ENCODE data around the gene CNTNAP2. TPM values are rescaled to one million over a fixed set of nuclear protein-coding genes. Genes with fewer than 3 reads are reported as not detected.

Gene CNTNAP2
- total and polyA plus RNA-seq, 2 of the 13 experiments (the other 11 are each of a cell fraction or from before 2014, with no cell fraction given), result 0.40 to 0.42 TPM

DNA sequence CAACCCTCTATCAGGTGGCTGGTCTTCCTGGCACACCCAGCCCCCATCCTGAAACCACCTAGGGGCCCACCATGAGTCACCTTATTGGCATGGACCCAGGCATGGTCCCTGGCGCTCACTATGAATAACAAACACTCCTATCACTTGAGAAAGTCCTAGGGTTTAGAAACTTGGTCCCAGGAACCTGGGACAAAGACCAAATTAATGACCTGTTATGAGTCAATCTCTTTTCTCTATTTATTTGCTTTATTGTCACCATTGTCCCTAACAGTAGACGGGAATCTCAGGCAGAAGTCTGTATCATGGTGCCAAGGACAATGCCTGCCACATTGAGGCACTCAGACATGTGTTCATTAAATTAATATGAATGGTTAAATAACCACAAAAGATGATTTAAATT lies 1874.3 kb downstream of the CNTNAP2 start:
- no peaks in the 10 kb centered on the region; the same call in 1 of the 2 replicates for H3K9me3 ChIP-seq (ENCODE audit: low read length)
- H3K36me3 ChIP-seq (replicated peaks in 1 of 2; ENCODE audit: control insufficient read depth in 1 of 2, insufficient read depth in 2 of 2, low read length in 2 of 2), result no peaks in the 10 kb centered on the region
- H3K4me3 ChIP-seq (replicated peaks in 1 of 3; ENCODE audit: insufficient read depth in 1 of 3, low read depth in 2 of 3, low read length in 3 of 3), result no peak overlapping the region
- no peaks in the 10 kb centered on the region for H3K4me1 ChIP-seq (ENCODE audit: insufficient read depth, low read length)
- no peak overlapping the region for H2AFZ ChIP-seq (ENCODE audit: low read length)
- TF ChIP-seq, protein P1, sequence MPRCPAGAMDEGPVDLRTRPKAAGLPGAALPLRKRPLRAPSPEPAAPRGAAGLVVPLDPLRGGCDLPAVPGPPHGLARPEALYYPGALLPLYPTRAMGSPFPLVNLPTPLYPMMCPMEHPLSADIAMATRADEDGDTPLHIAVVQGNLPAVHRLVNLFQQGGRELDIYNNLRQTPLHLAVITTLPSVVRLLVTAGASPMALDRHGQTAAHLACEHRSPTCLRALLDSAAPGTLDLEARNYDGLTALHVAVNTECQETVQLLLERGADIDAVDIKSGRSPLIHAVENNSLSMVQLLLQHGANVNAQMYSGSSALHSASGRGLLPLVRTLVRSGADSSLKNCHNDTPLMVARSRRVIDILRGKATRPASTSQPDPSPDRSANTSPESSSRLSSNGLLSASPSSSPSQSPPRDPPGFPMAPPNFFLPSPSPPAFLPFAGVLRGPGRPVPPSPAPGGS (CRISPR knock-in tag; IDR thresholded peaks at IDR 0.05), result no peak
- TF ChIP-seq ZNF660 (CRISPR knock-in tag; IDR thresholded peaks at IDR 0.05; ENCODE audit: borderline replicate concordance, low read depth) (no peak), SIN3B (IDR thresholded peaks at IDR 0.05; ENCODE audit: low read length) (no peak), SIX4 (CRISPR knock-in tag; IDR thresholded peaks at IDR 0.05) (no peak), SMAD9 (CRISPR knock-in tag; IDR thresholded peaks at IDR 0.05) (no peak), ZMYM4 (CRISPR knock-in tag; IDR thresholded peaks at IDR 0.05) (no peak), EED (CRISPR knock-in tag; IDR thresholded peaks at IDR 0.05) (no peak), ATRX (CRISPR knock-in tag; IDR thresholded peaks at IDR 0.05; ENCODE audit: borderline replicate concordance) (no peak), ZNF17 (CRISPR knock-in tag; IDR thresholded peaks at IDR 0.05) (no peak), RAD21 (CRISPR knock-in tag; IDR thresholded peaks at IDR 0.05) (no peak), CBX2 (IDR thresholded peaks at IDR 0.05; ENCODE audit: low read depth, low read length) (no peak), CBX2 (CRISPR knock-in tag; IDR thresholded peaks at IDR 0.05; ENCODE audit: low read depth) (no peak), CBX5 (CRISPR knock-in tag; IDR thresholded peaks at IDR 0.05; ENCODE audit: borderline replicate concordance) (no peak)
- TF ChIP-seq, protein P2, sequence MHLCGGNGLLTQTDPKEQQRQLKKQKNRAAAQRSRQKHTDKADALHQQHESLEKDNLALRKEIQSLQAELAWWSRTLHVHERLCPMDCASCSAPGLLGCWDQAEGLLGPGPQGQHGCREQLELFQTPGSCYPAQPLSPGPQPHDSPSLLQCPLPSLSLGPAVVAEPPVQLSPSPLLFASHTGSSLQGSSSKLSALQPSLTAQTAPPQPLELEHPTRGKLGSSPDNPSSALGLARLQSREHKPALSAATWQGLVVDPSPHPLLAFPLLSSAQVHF (CRISPR knock-in tag; IDR thresholded peaks at IDR 0.05), result no peak
- no peak overlapping the region for H3K9ac ChIP-seq (ENCODE audit: insufficient read depth, low read depth, low read length)
- BruUV-seq (replicated peaks), result no TSS peak
- in situ Hi-C loops (cut with HindIII; ENCODE audit: extremely low pct_ligation_motif_present, low pct_unique_long_range_greater_than_20kb) (no loop called here), intact Hi-C loops (cut with micrococcal nuclease; ENCODE audit: unreplicated experiment) (no loop called here)
- ChIA-PET CTCF (ENCODE audit: low intra/inter-chr PET ratio, low total read pairs) (no interaction called here), POLR2A (no interaction called here)
- FAIRE-seq, result no peak
- WGBS (ENCODE audit: low lambda C conversion rate), result 0% methylated on average over 2 of the region's 2 CpGs
- no peak for DNase-seq (ENCODE audit: low spot score)
- no peak overlapping the region for H3K27ac ChIP-seq (ENCODE audit: extremely low read length, insufficient read depth, low read length)
- no peak for ATAC-seq
- no peaks in the 10 kb centered on the region for H3K27me3 ChIP-seq (ENCODE audit: control insufficient read depth in 1 of 2, insufficient read depth in 2 of 2, low read length in 2 of 2)
- H3K79me2 ChIP-seq (ENCODE audit: insufficient read depth, low read length), result no peaks in the 10 kb centered on the region
- H4K20me1 ChIP-seq (ENCODE audit: insufficient read depth, low read length), result no peaks in the 10 kb centered on the region
- no peak overlapping the region for H3K4me2 ChIP-seq (ENCODE audit: low read depth, low read length)
